ENCODE data around the gene CREBRF.
"Not testable (repeated sequence)": the region's sequence is repeated elsewhere in the genome, so short reads cannot be mapped to it uniquely, and the experiment has no call there.

Gene CREBRF

GRCh38 chr5:173035904-173036707 lies 20.0 kb upstream of the CREBRF start:
- DNase-seq: no peak

- DNase-seq: no peak
Observed at GRCh38 chr5:173039188-173039587, 17.0 kb upstream of the CREBRF start.

- no peak for DNase-seq
Observed at GRCh38 chr5:173039964-173040363, 16.2 kb upstream of the CREBRF start.

- no peak for DNase-seq
Observed at GRCh38 chr5:173041881-173042762, 14.0 kb upstream of the CREBRF start.

- no peak for DNase-seq
Observed at GRCh38 chr5:173042763-173043107, 13.4 kb upstream of the CREBRF start.

GRCh38 chr5:173045474-173045873 lies 10.7 kb upstream of the CREBRF start:
- DNase-seq: no peak

- DNase-seq: not testable (repeated sequence)
Observed at GRCh38 chr5:173047096-173047837, 8.9 kb upstream of the CREBRF start.

- DNase-seq: no peak
Observed at GRCh38 chr5:173047838-173048105, 8.4 kb upstream of the CREBRF start.

- DNase-seq: no peak
Observed at GRCh38 chr5:173050791-173051190, 5.4 kb upstream of the CREBRF start.

- DNase-seq: no peak
Observed at GRCh38 chr5:173051746-173052145, 4.4 kb upstream of the CREBRF start.

- DNase-seq: no peak
Observed at GRCh38 chr5:173053041-173053440, 3.1 kb upstream of the CREBRF start.

GRCh38 chr5:173055042-173055721 lies 970 bp upstream of the CREBRF start:
- no peak for DNase-seq

GRCh38 chr5:173055722-173055982 lies 500 bp upstream of the CREBRF start:
- no peak for DNase-seq

- DNase-seq: no peak
Observed at GRCh38 chr5:173056783-173057061, 570 bp downstream of the CREBRF start.

GRCh38 chr5:173057062-173057924 lies 1.1 kb downstream of the CREBRF start:
- DNase-seq: peak; percentile 96

GRCh38 chr5:173062141-173062540 lies 6.0 kb downstream of the CREBRF start:
- no peak for DNase-seq

GRCh38 chr5:173065155-173065554 lies 9.0 kb downstream of the CREBRF start:
- no peak for DNase-seq

- no peak for DNase-seq
Observed at GRCh38 chr5:173069671-173070070, 13.5 kb downstream of the CREBRF start.

GRCh38 chr5:173075137-173075843 lies 19.1 kb downstream of the CREBRF start:
- DNase-seq: no peak

- DNase-seq: no peak
Observed at GRCh38 chr5:173075970-173076369, 19.8 kb downstream of the CREBRF start.

GRCh38 chr5:173076471-173076870 lies 20.3 kb downstream of the CREBRF start:
- not testable (repeated sequence) for DNase-seq

GRCh38 chr5:173078878-173079277 lies 22.7 kb downstream of the CREBRF start:
- DNase-seq: no peak

All from activated gamma-delta T cell (primary cell).